Pancreas (tissue), 10 donors: ENCODE results near the gene PLCB1. TPM values are rescaled to one million over a fixed set of nuclear protein-coding genes. Genes with fewer than 3 reads are reported as not detected.

Experiments used
- ATAC-seq, 4 donors: fragments of 200-7000 bp; cut with Tn5 transposase; one replicate each; pipeline versions ENCODE4 v1.8.0 to v1.9.1; 2020; ENCODE audit warnings: mild to moderate bottlenecking in 4 of 4, moderate library complexity in 4 of 4
- DNase-seq, 6 donors: peaks; one replicate each; pipeline ENCODE4 v3.0.0-alpha.2; 2020
- FAIRE-seq: peaks from 2 replicates; lab custom pipeline; 2012; peaks lifted over from hg19 to GRCh38; lab: Jason Lieb, UNC
- H3K27ac ChIP-seq, 4 donors: fragments of 200-600 bp; sonication (generic); 1 replicate in 3 of 4; 2 replicates in 1 of 4; pipeline versions ENCODE4 v1.5.0 to v1.8.0; 2020
- H3K27me3 ChIP-seq, 4 donors: fragments of 200-600 bp; one replicate each; pipeline ENCODE4 v1.8.0; 2021
- H3K36me3 ChIP-seq, 3 donors: fragments of 200-600 bp; sonication (generic) in 1 of 3; one replicate each; pipeline versions ENCODE4 v1.5.0 to v1.8.0; 2020 to 2021
- H3K4me1 ChIP-seq, 3 donors: fragments of 200-600 bp; one replicate each; pipeline ENCODE4 v1.8.0; 2021
- H3K4me3 ChIP-seq, 4 donors: fragments of 200-600 bp; sonication (generic) in 2 of 4; one replicate each; pipeline versions ENCODE4 v1.5.0 to v1.8.0; 2020 to 2021
- H3K9me3 ChIP-seq, 4 donors: fragments of 200-600 bp; one replicate each; pipeline ENCODE4 v1.8.0; 2021
- WGBS, 2 donors: extraction: QIAGEN DNeasy Blood & Tissue Kit; methylation state at CpG; one replicate each; pipeline ENCODE4 v1.1.7; 2013; 5-methylcytosine and 5-hydroxymethylcytosine counted together
- intact Hi-C, 3 donors: fragments of 100-400 bp; cut with DNase I; formaldehyde crosslinking; loops; one replicate each; pipeline versions ENCODE4 v1.11.1 to v1.14.2; 2022
- polyA plus RNA-seq, 2 donors: library from polyadenylated mRNA; stranded (reverse); fragments of 200-250 nt; gene quantifications; one replicate each; pipeline ENCODE4 v1.2.3, GENCODE V29; 2013
- total RNA-seq, 6 donors: library from RNA; stranded (reverse); fragmentation: NEBNext Ultra II Directional in 4 of 6; extraction: Animal tissue kit (Norgen Biotek cat#: 25700) in 4 of 6; gene quantifications; one replicate each; pipeline versions ENCODE4 v1.2.1 to v1.2.4, GENCODE V29; 2021 to 2023
- TF ChIP-seq, protein P1 (sequence below), 4 donors: fragments of 200-600 bp; sonication (generic) in 3 of 4; IDR thresholded peaks; one replicate each; pipeline versions ENCODE4 v1.5.0 to v1.8.0; 2021; ENCODE audit warnings: antibody characterized with exemption in 4 of 4
- donor health status: healthy with polysubstance abuse.
- donor health status: DM: no; HTN: no; CAD: no; lungs with moderate emphysema.
- donor health status: DM: no; HTN: no; CAD: no.
- donor health status: control.
- donor health status: control.
- donor health status: Bipolar disorder and iron deficiency.
- donor health status: DM: yes; HTN: yes; CAD: no.
- donor health status: DM: no; HTN: no; CAD: no.
- donor health status: DM: no; HTN: no; CAD: no.
- donor health status: DM: yes; HTN: yes; CAD: no.

Gene PLCB1
- total and polyA plus RNA-seq, 8 donors: 4.5 to 18.7 (median 13.7) TPM

DNA sequence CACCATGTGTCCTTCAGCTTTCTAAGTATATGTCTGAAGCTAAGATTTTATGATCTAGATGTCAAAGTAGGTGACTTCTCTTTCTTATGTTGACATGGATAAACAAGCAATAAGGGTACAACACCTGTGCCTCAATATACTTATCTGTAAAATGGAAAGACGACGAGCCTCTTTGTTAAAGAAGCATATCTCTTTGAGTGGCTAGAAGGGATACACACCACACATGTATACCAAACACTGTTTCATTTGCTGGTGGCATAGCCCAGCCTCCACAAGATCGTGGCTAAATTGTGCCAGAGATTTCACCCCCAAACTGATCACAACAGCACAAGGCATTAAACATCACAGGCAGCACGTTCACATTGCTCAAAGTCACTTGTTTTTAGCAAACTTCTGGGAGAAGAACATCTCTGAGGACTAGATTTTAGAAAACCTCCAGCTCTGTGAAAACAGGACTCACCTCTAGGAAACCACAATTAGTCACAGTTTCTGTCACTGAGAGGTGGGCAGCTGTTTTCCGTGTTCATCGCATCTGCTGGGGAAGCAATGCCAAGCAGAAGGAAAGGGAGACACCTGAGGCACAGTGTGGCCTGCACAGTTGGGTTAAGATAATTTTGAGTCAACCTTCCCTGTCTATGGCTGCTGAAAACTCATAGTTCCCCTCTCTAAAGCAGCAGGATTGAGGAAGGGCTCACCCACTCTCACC, 673.8 kb downstream of the PLCB1 start:
- ATAC-seq: no peak
- no peak for DNase-seq
- H3K4me3 ChIP-seq: no peak overlapping the region
- TF ChIP-seq, protein P1, sequence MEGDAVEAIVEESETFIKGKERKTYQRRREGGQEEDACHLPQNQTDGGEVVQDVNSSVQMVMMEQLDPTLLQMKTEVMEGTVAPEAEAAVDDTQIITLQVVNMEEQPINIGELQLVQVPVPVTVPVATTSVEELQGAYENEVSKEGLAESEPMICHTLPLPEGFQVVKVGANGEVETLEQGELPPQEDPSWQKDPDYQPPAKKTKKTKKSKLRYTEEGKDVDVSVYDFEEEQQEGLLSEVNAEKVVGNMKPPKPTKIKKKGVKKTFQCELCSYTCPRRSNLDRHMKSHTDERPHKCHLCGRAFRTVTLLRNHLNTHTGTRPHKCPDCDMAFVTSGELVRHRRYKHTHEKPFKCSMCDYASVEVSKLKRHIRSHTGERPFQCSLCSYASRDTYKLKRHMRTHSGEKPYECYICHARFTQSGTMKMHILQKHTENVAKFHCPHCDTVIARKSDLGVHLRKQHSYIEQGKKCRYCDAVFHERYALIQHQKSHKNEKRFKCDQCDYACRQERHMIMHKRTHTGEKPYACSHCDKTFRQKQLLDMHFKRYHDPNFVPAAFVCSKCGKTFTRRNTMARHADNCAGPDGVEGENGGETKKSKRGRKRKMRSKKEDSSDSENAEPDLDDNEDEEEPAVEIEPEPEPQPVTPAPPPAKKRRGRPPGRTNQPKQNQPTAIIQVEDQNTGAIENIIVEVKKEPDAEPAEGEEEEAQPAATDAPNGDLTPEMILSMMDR (IDR thresholded peaks at IDR 0.05): no peak
- H3K36me3 ChIP-seq: no peaks in the 10 kb centered on the region
- H3K27ac ChIP-seq: peak overlapping the region in 1 of 4 donors; percentile 15
- no peaks in the 10 kb centered on the region for H3K27me3 ChIP-seq
- intact Hi-C loops: no loop called here
- H3K4me1 ChIP-seq: peaks cover 18 to 22% (median 19%) of the 10 kb centered on the region in 3 donors
- no peaks in the 10 kb centered on the region for H3K9me3 ChIP-seq
- WGBS, 2 donors: 73 to 87% methylated on average over 6 of the region's 6 CpGs
- no peak for FAIRE-seq

DNA sequence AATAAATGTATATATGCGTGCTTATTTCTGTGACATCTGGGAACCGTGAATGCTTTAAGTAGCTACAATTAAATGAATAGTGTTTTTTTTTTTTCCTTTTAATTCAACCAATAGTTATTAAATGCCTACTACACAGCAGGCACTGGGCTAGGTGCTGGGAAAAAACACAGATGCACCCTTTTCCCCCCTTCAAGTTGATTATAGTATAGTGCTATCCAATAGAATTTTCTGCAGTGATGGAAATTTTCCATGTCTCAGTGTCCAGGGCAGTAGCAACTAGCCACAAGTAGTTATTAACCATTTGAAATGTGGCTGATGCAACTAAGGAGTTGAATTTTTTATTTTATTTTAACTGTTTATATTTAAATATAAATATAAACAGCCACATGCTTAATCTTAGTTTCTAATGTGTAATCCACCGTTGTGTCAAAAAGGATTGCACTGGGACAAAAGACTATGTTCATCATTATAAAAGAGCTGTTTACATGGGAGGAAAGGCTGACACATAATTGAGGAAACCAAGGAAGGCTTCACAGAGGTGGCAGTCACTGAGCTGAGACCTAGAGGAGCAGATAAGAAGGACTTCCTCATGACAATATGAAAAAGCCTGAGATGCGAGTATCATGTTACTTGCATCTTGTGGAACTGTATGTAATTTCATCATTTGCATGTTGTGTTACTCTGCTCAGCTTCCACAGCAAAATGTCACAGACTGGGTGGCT, 675.6 kb downstream of the PLCB1 start:
- H3K36me3 ChIP-seq: no peaks in the 10 kb centered on the region
- TF ChIP-seq, protein P1 (IDR thresholded peaks at IDR 0.05): no peak
- peaks cover 18 to 22% (median 19%) of the 10 kb centered on the region in 3 donors for H3K4me1 ChIP-seq
- no peaks in the 10 kb centered on the region for H3K9me3 ChIP-seq
- no peaks in the 10 kb centered on the region for H3K27me3 ChIP-seq
- 50 to 57% methylated on average over 4 of the region's 4 CpGs for WGBS, 2 donors
- ATAC-seq (peak; percentile 58 to 79 (median 70)), FAIRE-seq (no peak), DNase-seq (peak in 3 of 6 donors; percentile 44 to 61 (median 57))
- intact Hi-C loops: no loop called here
- H3K27ac ChIP-seq: peak overlapping the region in 2 of 4 donors; percentile 52 to 66
- no peak overlapping the region for H3K4me3 ChIP-seq

DNA sequence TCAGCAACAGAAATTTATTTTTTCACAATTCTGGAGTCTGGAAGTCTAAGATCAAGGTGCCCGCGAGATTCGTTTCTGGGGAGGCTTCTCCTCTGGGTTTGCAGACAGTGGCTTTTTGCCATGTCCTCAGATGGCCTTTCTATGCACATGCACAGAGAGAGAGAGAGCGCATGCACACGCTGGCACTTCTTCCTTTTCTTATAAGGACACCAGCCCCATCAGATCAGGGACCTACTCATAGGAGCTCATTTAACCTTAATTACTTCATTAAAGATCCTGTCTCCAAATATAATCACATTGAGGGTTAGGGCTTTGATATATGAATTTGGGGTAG, 676.1 kb downstream of the PLCB1 start:
- intact Hi-C loops: no loop called here
- ATAC-seq (peak; percentile 42 to 53 (median 50)), DNase-seq (peak in 4 of 6 donors; percentile 27 to 50 (median 32)), FAIRE-seq (no peak)
- H3K4me1 ChIP-seq: peaks cover 18 to 22% (median 19%) of the 10 kb centered on the region in 3 donors
- TF ChIP-seq, protein P1 (IDR thresholded peaks at IDR 0.05): no peak
- WGBS, 2 donors: 27 to 31% methylated on average over 5 of the region's 5 CpGs
- H3K4me3 ChIP-seq: no peak overlapping the region
- no peaks in the 10 kb centered on the region for H3K36me3 ChIP-seq
- peak overlapping the region in 2 of 4 donors; percentile 52 to 66 for H3K27ac ChIP-seq
- H3K27me3 ChIP-seq: no peaks in the 10 kb centered on the region
- H3K9me3 ChIP-seq: no peaks in the 10 kb centered on the region

DNA sequence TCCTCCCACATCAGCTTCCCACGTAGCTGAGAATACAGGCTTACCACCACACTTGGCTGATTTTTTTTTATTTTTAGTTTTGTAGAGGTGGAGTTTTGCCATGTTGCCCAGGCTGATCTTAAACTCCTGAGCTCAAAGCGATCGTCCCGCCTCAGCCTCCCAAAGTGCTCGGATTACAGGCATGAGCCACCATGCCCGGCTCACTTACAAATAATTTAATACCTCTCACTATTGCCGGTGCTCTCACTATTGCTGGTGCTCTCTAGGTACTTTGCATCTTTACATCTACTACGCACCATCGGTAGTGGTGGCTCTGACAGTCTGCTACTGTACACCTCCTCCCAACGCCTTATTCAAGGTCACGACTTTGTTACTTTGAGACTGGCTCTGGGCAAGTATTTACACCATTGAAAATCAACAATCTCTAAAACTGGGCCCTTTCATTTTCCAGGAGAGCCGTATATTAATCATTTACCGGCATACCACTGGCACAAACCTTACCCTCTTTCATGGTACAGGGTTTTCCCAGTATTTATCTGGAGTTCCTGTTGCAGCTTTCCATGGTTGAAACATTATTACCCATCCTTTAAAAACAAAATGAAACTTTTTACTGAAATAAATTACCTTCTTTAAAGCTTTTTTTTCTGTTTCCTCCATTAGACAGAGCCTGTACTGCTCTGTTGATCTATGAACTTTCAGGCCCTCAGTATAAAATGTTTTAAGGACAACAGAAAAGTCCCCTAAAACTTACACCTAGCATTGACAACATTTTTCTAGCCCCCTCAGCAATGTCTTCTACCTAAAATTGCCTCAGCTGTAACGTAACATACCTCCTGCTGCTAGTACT, 677.3 kb downstream of the PLCB1 start:
- intact Hi-C loops: no loop called here
- Histone ChIP-seq H3K36me3 (no peaks in the 10 kb centered on the region), H3K4me1 (peaks cover 18 to 22% (median 19%) of the 10 kb centered on the region in 3 donors), H3K27ac (peak overlapping the region; percentile 32 to 66 (median 56)), H3K27me3 (no peaks in the 10 kb centered on the region), H3K4me3 (peak overlapping the region in 1 of 4 donors; percentile 15), H3K9me3 (no peaks in the 10 kb centered on the region)
- WGBS, 2 donors: 19 to 32% methylated on average over 14 of the region's 14 CpGs
- TF ChIP-seq, protein P1 (IDR thresholded peaks at IDR 0.05): no peak
- FAIRE-seq (no peak), ATAC-seq (peak; percentile 73 to 84 (median 80)), DNase-seq (peak in 3 of 6 donors; percentile 24 to 55 (median 41))
